HL-60 (cell line): Measurements from ENCODE around the gene SLC34A1.

Source experiments
- POLR2AphosphoS5 ChIP-seq: IDR thresholded peaks from 2 replicates; pipeline ENCODE4 v1.6.1; 2012; ENCODE audit warnings: low read depth
- TF ChIP-seq, protein P1 (sequence below): IDR thresholded peaks from one replicate; pipeline ENCODE4 v1.5.1; 2011; ENCODE audit warnings: low read length, control low read depth, inconsistent platforms; ENCODE audit not compliant: insufficient read depth
- TF ChIP-seq, protein P2 (sequence below): IDR thresholded peaks from 2 replicates; pipeline ENCODE4 v1.6.1; 2012; ENCODE audit warnings: low read depth; ENCODE audit not compliant: insufficient replicate concordance

DNA sequence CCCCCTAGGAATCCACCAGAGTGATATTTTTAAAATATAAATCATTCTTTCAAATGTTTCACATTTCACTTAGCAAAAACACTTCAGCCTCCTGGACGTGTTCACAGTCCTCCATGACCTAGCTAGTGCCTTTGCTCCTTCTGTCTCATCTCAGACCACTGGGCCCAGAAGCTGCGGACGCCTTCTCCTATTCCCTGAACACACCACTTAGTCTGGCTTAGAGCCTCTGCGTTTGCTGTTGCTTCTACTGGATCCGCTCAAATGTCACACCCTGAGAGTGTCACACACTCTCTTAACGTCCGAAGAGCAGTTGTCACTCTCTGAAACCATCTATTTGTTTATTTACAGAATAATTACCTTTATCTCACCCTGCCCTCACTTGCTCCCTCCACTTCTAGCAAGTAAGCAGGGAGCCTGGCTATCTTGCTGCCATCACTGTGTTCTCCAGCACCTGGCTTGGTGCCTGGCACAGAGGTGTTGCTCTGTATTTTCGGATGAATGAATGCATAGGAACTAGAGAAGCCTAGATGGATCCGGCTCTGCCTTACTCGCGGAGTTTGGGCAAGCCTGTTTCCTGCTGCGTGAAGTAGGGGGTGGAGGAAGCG is 41.1 kb downstream of the SLC34A1 start:
- TF ChIP-seq, protein P1, sequence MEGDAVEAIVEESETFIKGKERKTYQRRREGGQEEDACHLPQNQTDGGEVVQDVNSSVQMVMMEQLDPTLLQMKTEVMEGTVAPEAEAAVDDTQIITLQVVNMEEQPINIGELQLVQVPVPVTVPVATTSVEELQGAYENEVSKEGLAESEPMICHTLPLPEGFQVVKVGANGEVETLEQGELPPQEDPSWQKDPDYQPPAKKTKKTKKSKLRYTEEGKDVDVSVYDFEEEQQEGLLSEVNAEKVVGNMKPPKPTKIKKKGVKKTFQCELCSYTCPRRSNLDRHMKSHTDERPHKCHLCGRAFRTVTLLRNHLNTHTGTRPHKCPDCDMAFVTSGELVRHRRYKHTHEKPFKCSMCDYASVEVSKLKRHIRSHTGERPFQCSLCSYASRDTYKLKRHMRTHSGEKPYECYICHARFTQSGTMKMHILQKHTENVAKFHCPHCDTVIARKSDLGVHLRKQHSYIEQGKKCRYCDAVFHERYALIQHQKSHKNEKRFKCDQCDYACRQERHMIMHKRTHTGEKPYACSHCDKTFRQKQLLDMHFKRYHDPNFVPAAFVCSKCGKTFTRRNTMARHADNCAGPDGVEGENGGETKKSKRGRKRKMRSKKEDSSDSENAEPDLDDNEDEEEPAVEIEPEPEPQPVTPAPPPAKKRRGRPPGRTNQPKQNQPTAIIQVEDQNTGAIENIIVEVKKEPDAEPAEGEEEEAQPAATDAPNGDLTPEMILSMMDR, result no peak
- no peak for TF ChIP-seq POLR2AphosphoS5
- TF ChIP-seq, protein P2, sequence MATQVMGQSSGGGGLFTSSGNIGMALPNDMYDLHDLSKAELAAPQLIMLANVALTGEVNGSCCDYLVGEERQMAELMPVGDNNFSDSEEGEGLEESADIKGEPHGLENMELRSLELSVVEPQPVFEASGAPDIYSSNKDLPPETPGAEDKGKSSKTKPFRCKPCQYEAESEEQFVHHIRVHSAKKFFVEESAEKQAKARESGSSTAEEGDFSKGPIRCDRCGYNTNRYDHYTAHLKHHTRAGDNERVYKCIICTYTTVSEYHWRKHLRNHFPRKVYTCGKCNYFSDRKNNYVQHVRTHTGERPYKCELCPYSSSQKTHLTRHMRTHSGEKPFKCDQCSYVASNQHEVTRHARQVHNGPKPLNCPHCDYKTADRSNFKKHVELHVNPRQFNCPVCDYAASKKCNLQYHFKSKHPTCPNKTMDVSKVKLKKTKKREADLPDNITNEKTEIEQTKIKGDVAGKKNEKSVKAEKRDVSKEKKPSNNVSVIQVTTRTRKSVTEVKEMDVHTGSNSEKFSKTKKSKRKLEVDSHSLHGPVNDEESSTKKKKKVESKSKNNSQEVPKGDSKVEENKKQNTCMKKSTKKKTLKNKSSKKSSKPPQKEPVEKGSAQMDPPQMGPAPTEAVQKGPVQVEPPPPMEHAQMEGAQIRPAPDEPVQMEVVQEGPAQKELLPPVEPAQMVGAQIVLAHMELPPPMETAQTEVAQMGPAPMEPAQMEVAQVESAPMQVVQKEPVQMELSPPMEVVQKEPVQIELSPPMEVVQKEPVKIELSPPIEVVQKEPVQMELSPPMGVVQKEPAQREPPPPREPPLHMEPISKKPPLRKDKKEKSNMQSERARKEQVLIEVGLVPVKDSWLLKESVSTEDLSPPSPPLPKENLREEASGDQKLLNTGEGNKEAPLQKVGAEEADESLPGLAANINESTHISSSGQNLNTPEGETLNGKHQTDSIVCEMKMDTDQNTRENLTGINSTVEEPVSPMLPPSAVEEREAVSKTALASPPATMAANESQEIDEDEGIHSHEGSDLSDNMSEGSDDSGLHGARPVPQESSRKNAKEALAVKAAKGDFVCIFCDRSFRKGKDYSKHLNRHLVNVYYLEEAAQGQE, result no peak
